ENCODE data around the gene DPCD.
"Not testable (repeated sequence)": the region's sequence is repeated elsewhere in the genome, so short reads cannot be mapped to it uniquely, and the experiment has no call there.

DNA sequence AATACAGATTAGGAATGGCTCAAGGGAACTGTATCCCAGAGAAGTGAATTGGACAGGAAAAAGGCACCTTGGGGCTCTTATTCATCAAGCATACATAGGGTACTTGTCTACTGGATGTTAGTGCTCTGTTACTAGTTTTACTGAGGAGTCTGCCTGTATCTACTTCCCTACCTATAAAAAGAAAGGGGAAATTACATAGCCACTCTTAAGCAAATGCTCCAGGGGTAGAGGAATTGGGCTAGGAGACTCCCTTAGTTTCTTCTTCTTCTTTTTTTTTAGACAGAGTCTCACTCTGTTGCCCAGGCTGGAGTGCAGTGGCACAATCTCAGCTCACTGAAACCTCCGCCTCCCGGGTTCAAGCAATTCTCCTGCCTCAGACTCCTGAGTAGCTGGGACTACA is 5.2 kb downstream of the DPCD start:
- TF ChIP-seq, protein P1, sequence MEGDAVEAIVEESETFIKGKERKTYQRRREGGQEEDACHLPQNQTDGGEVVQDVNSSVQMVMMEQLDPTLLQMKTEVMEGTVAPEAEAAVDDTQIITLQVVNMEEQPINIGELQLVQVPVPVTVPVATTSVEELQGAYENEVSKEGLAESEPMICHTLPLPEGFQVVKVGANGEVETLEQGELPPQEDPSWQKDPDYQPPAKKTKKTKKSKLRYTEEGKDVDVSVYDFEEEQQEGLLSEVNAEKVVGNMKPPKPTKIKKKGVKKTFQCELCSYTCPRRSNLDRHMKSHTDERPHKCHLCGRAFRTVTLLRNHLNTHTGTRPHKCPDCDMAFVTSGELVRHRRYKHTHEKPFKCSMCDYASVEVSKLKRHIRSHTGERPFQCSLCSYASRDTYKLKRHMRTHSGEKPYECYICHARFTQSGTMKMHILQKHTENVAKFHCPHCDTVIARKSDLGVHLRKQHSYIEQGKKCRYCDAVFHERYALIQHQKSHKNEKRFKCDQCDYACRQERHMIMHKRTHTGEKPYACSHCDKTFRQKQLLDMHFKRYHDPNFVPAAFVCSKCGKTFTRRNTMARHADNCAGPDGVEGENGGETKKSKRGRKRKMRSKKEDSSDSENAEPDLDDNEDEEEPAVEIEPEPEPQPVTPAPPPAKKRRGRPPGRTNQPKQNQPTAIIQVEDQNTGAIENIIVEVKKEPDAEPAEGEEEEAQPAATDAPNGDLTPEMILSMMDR (IDR thresholded peaks at IDR 0.05), result not testable (repeated sequence)
- TF ChIP-seq POLR2A (IDR thresholded peaks at IDR 0.05), result not testable (repeated sequence)
